Activated CD4-positive, alpha-beta T cell treated with anti-CD3 and anti-CD28 coated beads for 48 hours (primary cell): ENCODE data around the gene CYP8B1.

ENCODE experiments used
- DNase-seq: peaks from one replicate; pipeline ENCODE4 v3.0.0-alpha.2; 2020

The CYP8B1 gene

DNA sequence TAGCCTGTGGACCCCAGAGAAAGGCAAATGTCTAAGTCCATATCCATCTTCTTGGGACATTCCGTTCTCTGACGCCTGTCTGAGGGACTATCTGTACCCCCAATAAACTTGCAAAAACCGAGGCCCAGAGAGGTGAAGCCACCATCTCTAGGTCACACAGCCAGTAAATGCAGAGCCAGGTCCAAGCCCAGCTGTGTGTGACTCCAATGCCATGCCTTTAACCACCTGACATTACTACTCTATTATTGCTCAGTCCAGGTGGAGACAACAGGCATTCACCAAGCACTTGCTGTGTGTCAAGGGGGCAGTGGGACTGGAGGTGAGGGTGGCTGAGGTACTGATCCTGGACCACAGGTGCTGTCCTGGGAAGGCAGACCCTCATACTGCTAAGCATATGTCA lies 25.4 kb downstream of the CYP8B1 start:
- DNase-seq = no peak

DNA sequence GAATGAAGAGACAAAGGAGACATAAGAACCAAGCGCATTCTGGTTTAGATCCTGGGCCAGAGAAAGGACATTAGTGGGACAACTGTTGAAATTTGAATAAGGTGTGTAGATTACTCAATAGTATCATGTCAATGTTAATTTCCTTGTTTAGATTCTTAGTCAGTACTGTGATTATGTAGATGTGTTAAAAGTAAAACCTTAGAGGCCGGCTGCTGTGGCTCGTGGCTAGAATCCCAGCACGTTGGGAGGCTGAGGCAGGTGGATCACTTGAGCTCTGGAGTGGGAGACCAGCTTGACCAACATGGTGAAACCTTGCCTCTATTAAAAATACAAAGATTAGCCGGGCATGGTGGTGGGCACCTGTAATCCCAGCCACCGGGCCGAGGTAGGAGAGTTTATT lies 26.7 kb downstream of the CYP8B1 start:
- DNase-seq = no peak

DNA sequence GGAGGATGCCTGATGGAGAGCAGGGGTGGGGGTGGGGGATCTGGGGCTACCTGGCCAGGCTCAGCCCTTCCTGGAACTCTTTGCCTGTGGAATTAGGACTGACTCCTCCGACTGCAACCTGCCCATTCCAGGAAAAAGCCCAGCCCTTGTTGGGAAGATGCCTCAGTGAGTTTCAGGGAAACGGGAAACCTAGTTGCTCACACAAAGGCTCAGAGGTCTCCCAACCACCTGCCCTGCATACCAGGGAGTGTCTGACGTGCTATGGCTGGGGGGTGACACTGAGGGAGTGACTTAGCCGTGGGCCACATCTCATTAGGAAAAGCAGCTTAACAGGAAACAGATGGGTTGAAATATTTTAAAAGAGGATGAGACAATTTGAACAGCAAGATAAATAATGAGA lies 27.9 kb downstream of the CYP8B1 start:
- no peak for DNase-seq

DNA sequence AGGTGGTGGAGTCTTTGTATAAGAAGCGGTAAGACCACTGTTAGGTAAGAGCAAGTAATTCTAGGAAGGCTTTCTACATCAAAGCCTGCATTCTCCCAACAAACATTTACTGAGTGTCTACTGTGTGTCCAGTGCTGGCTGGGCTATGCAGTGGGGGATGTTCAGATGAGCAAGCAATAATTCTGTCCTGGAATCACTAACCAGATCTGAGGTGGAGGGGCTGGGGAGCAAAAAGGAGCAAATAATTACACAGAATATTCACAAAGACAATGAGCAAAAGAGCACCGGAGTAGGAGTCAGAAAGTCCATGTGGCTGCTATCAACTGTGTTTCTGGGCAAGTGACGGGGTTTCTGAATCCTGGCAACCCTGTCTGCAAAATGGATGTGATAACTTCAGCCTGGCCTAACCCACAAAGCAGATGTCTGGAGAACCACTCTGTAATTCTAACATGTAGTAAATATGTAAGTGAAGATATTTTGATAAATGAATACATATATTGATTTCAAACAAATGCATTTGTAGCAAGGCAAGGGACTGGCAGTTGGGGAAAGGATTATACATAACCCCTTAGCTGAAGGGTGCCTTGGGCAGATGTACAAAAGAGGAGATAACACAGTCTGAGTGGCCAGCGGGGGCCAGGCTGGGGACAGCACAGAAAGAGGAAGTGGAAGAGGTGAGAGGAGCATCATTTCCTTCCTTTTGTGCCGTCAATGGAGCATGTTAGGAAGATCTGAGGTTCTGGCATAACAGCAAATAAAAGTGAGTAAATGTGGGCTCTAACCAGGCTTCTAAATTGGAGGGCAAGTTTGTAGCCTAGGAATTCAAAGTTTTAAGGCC lies 28.8 kb downstream of the CYP8B1 start:
- no peak for DNase-seq

DNA sequence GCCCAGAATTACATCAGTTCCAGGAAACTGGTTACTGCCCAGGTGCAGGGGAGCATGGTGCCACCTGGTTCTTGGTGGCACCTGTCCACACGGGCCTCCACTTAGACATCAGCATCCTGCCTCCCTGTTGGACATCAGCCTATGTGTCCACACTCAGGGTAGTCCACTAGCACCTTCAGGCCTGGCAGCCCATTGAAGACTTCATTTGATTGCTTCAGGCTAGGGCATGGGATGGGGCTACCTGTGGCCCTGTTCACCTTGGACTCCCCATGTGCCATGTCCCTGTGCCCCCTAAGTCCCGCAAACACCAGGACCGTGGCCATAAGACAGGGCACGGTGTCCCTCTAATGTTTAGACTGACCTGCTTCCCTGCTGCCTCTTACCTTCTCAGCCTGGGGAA lies 30.9 kb downstream of the CYP8B1 start:
- no peak for DNase-seq

DNA sequence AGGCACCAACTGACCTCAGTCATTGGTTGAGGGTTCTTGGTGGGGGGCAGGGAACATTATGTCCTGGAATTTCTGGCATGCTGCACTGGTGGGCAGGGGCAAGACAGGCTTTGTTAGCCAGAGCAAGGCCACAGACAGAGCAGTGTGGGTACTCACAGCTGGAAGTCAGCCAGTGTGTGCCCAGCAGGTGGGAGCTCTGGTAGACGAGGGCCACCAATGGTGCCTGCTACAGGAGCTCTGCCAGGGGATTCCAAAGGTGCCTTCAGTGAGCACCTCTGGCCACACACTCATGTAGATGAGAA lies 31.3 kb downstream of the CYP8B1 start:
- DNase-seq = no peak

DNA sequence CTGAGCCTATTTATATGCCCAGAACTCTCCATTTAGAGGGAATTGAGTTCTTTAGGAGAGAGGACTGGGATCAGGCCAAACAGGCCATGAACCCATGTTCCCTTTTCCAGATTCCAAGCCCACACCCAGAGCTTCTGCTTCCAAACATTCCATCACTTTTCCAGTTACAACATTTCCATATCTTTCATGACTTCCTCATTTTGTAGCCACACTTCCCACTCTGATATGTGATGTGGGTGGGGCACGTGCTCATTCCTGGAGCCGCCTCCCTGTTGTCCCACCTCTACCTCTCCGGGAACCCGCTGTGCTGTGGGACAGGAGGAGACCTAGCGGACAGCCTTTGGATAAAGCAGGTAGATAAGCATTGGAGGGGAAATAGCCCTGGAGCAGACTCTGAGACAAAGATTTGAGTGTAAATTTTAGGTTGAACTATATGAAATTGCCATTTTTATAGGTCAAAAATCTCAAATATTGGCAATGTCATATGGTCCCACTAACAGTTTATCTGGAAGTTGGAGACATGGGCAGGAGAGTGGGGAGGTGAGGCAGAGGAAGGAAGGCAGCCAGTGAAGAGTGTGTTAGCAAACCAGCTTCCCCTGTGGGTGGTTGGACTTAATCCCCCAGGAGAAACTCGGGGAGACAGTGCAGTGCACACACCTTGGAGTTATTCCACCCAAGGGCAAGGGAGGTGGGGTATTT lies 31.8 kb downstream of the CYP8B1 start:
- no peak for DNase-seq

DNA sequence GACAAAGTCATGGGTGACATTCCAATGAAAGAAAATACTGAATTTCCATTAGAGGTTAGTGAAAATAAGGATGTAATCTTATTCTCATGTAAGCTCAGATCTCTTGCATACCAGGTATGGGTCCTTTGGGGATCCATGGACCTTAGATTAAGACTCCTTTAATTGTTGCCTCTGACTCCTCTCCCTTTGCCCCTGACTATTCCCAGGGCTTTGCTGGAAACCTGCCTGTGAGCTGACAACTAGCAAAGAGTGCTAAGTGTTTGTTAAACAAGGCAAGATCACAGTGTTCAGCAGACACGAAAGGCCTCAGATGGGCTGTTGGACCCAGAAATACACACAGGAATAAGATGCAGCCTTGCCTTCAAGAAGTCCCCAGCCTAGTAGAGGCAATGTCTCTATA lies 34.3 kb downstream of the CYP8B1 start:
- DNase-seq = no peak

DNA sequence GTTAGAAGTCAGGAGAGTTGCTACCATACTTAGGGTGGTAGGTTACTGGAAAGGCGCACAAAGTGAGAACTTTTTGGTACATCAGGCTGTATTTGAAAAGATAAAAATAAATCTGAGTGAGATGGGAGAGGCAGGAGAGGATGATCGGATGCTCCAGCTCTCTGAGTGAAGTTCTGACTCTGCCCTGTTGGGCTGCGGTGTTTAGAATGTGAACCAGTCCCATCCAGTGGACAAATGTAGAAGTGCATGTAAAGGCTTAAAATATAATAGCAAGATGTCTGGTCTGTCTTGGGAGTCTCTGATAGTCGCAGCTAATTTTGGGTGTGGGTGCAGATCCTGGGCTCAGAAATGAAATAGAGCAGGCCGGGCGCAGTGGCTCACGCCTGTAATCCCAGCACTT lies 36.1 kb downstream of the CYP8B1 start:
- peak; percentile 36 for DNase-seq

DNA sequence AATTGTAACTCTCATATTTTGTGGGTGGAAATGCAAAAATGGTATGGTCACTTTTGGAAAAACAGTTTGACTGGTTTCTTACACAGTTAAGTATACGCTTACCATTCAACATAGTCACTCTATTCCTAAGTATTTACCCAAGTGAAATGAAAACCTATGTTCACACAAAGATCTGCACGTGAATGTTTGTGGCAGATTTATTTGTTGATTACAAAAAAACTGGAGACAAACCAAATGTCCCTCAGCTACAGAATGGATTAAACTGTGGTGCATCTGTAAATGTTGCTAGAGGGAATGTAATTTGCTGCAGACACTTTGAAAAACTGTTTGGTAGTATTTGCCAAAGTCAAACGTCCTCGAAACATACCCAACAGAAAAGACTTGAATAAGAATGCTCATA lies 37.1 kb downstream of the CYP8B1 start:
- DNase-seq = no peak

DNA sequence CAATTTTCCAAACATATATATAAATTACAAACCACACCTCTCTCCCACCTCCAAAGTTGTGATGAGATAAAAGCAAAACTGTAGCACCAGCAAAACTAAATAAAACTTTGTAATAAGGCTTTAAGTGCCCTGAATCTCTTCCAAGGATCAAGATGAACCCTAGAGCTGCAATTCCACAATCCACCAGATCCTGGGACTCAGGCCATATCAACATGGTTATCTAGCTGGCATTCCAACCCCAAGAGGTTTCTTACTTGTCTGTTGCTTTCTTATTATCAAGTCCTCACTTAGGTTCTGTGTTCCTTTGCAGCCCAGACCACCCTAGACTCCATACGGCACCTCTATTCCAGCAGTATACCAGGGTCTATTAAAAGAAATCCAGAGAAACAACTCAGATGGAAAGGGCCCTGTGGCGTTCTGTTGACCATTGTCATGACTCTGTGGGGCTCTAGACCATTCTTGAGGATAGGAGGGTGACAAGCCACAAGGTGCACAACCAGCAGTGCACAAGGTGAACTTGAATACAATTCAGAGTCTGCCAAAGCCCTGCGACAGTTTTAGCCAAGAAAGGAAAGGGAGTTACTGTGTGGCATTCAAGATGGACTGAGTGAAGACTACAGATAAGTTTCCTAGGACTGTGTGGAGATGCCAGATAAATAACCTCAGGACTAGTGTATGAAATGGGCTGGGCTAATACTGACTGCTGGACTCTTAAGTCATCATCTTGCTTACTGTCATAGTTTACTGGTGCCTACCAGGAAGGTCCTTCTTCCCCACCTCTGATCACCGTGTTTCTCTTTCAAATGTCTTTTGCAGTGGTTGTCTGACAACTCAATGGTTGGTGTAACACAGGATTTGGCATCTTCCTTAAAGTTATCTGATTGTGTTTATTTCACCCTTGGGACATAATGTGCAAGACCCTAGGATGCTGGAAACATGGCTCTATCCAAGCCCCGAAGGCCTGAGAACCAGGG lies 39.2 kb downstream of the CYP8B1 start:
- DNase-seq = no peak

DNA sequence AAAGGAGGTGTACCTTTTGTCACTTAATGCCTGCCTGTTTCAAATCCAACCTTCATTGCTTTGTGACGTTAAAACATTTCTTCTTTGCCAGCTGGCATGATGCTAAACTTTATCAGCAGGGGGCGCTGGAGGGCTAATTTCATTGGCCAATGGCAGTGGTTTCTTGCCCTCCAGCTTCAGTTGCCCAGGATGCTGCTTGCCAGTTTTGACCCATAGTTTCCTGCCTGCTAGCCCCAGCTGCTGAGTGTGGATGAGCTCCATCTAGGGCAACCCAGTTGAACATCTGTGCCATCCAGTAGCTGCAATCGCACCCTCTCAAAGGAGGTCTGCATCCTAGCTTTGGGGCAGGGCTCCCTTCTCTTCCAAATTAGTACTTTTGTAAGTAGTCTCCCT lies 44.4 kb downstream of the CYP8B1 start:
- peak; percentile 88 for DNase-seq

DNA sequence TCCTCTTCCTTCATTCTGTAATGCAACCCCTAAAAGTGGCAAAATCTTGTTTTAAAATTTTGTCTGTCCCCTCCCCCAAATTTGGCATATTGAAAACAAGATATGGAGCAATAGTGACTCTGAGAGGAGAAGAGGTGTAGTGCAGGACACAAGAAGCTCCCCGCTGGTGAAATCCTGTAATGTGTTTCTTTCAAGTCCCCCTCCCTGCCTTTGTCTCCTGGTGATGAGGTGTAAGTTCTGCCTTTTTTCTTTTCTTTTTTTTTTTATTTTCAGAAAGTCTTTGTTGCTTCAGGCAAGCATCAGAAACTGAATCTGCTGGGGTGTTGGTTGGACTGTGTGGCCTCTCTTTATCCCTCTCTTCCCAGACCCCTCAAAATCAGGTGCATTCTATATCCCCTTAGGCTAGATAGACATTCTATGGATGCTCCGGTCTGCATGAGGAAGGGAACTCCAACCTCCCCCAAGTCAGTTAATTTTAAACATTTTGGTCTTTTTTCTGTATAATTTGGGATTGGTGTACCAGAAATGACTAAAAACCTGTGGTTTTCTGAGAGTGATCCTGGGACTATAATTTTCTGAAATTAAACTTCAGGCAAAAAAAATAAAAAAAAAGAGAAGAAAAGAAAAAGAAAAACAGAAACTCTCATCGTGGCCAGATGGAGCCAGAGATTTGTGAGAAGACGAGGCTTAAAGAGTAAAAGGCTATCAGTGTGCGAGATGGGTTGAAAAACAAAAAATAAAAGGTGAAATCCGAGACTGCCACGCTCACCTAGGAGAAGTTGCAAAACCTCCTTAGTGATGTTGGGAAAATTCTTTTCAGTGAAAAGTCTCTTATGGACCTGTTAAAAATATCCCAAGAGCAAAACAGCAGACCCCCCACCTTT lies 45.0 kb downstream of the CYP8B1 start:
- no peak for DNase-seq

DNA sequence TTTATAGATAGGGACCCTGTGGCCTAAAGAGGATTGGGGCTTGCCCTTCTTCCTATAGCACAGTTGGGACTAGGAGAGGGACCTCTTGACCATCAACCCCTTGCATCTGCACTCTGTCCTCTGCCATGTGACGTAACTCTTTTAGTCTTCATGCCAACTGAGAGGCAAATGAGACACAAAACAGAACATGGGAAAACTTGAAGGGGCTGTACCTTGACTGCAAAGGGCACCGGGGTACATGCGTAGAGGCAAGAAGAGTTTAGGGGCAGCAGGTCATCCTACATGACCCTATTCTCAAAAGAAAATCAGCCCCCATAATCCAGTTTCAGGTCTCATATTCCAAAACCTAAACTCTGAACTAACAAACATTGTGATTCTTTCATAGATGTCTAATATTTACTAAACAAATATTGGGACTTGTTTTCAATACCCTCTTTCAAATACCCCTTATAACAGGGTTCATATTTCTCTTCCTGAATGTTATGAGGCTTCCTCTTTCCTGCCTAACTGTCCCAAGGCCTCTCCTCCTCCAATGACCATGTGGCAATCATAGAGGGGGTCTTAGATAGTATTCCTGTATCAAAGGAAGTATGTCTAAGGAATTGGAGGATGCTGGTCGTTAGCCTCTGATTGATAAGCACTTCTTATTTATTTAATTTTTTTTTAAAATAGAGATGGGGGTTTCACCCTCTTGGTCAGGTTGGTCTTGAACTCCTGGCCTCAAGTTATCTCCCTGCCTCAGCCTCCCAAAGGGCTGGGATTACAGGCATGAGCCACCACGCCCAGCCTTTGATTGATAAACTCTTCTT lies 45.8 kb downstream of the CYP8B1 start:
- no peak for DNase-seq

DNA sequence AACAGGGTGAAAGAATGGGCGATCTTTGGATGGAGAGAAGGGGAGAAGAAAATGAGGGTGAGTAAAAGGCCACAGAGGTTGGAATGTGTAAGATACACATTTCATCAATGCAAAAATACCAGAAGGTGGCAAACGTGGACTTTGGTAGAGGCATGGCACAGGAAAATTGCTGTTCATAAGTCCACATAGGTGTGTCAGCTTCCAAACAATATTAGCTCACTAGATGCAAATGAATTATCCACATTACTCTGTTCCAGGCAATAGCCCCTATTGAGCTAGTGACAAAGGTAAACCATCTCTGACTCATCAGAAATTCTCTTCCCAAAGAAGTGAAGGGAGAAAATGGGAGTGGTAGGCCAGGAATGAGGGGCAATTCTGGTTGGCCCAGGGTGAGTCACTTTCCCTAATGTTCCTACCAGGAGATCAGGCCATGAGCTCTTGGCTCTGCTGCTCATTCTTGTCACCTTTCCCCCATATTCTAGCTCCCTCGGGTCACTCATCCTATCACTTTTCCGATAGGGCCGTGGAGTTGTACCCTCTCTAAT lies 46.5 kb downstream of the CYP8B1 start:
- DNase-seq = no peak

DNA sequence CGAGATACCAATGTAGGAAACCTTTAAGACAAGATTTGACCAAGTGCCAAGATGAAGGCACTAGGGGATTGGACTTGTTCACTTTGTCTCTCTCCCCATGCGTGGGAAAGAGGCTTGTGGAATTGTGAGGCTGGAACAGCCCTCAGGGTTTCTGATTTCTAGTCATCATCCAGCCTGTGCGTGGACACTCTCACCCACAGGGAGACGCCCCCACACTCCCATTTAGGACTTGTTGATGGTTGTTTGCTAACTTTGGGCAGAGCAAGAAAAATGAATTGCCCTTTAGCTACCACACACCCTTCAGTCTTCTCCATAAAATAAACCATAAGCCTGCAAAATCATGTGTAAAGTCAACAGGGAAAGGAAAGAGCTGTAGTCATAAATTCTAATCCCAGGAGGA lies 48.0 kb downstream of the CYP8B1 start:
- no peak for DNase-seq

DNA sequence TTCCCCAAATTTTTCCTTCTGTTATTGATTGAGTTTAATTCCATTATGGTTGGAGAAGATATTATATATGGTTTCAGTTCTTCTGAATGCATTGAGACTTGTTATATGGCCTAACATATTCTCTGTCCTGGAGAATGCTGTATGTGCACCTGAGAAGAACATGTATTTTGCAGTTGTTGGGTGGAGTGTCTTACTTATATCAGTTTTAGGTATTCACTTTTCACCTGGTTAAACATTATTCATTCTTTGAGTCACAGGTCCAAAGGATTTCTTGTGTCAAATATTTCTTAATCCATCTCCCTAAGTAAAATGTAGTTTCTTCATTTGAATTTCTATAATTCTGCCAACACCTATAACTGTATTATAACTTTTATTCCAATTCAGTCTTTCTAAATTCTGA lies 48.7 kb downstream of the CYP8B1 start:
- no peak for DNase-seq

DNA sequence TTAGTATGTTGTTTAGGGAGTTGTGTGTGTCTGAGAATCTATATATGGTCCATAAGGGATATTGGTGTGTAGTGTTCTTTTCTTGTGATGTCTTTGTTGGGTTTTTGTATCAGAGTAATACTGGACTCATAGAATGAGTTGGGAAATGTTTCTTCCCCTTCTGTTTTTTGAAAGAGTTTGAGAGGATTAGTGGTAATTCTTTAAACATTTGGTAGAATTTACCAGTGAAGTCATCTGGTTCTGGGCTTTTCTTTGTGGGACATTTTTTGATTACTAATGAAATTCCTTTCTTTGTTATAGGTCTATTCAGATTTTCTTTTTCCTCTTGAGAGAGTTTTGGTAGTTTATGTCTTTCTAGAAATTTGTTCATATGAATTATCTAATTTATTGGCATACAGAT lies 49.5 kb downstream of the CYP8B1 start:
- no peak for DNase-seq

DNA sequence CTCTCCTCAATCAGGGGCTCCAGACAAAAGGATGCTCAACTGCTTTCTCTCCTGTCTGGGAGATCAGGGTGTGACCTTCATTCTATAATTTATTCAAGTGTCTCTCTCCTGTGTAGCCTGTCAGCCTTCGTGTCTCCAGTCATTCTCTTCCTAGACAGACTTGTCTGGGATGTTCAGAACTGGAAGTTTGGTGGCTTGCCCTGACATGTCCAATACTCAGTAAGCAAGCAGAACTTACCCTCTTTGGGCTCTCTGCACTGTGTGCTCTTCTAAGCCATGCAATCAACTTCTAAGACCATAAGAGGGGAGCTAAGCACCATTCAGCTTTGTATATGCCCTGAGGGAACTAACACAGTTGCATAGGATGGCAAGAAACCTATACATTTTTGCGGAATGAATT lies 52.3 kb downstream of the CYP8B1 start:
- no peak for DNase-seq

DNA sequence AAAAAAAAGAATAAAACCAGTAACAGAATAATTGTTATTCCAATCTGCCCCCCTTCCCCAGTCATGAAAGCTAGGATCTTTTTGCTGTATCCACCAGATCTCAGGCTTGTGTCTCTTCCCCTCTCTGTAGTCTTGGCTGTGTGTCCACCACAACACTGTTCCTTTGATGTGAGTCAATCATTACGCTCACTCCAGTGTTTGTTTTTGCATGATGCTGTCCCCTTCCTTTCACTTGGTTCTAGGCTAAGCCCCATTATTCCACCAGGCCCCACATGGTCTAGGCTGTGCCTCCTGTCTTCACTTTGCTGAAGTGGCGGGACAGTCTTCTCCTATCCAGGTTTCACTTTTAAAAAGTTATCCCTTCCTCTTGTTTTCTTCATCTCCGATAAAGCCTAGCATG lies 52.9 kb downstream of the CYP8B1 start:
- no peak for DNase-seq
